H1 (cell line): ENCODE data around the gene KAT8. TPM values are rescaled to one million over a fixed set of nuclear protein-coding genes. Genes with fewer than 3 reads are reported as not detected.
A peak's percentile ranks its signal among the peaks of the same experiment; 100 is the strongest.

Experiments used
- CTCF ChIA-PET: fragments of 300-600 bp; sonication (Branson Sonifier 250); formaldehyde crosslinking; loops from one replicate; lab custom pipeline; 2021; ENCODE audit not compliant: partially characterized antibody; lab: Charles Lee
- POLR2A ChIA-PET: fragments of 300-600 bp; sonication (Branson Sonifier 250); formaldehyde crosslinking; loops from one replicate; lab custom pipeline; 2021; ENCODE audit warnings: inconsistent platforms; ENCODE audit not compliant: partially characterized antibody; lab: Charles Lee
- DNase-seq, 2 experiments: peaks; one replicate each; pipeline versions ENCODE4 v3.0.0 to v3.0.0-alpha.2; 2010 to 2022; ENCODE audit warnings: low spot score in 2 of 2, low read depth in 1 of 2, mixed read lengths in 1 of 2
- FAIRE-seq: peaks from 2 replicates; lab custom pipeline; 2011; peaks lifted over from hg19 to GRCh38; lab: Jason Lieb, UNC
- H2AFZ ChIP-seq: 2 replicates; pipeline ENCODE4 v1.8.1; 2012; ENCODE audit warnings: low read length, inconsistent platforms
- H2AK5ac ChIP-seq: 2 replicates; pipeline ENCODE4 v1.6.1; 2013; ENCODE audit warnings: low read depth, low read length
- H2BK120ac ChIP-seq: replicated peaks from 2 replicates; pipeline ENCODE3; 2013; ENCODE audit warnings: low read depth, low read length, inconsistent platforms
- H2BK12ac ChIP-seq: 2 replicates; pipeline ENCODE4 v1.6.1; 2013; ENCODE audit warnings: low read depth, low read length
- H2BK15ac ChIP-seq: 2 replicates; pipeline ENCODE4 v1.6.1; 2013; ENCODE audit warnings: low read length
- H2BK20ac ChIP-seq: 2 replicates; pipeline ENCODE4 v1.6.1; 2013; ENCODE audit warnings: low read length
- H2BK5ac ChIP-seq: 2 replicates; pipeline ENCODE4 v1.6.1; 2013; ENCODE audit warnings: low read depth, low read length
- H3K14ac ChIP-seq: 2 replicates; pipeline ENCODE4 v1.6.1; 2013; ENCODE audit warnings: inconsistent platforms; ENCODE audit not compliant: insufficient read length
- H3K18ac ChIP-seq: 2 replicates; pipeline ENCODE4 v1.6.1; 2013; ENCODE audit warnings: low read length; ENCODE audit errors: extremely low read depth
- H3K23ac ChIP-seq: 2 replicates; pipeline ENCODE4 v1.6.1; 2013; ENCODE audit warnings: inconsistent platforms; ENCODE audit not compliant: insufficient read length
- H3K23me2 ChIP-seq: 2 replicates; pipeline ENCODE4 v1.6.1; 2013; ENCODE audit warnings: low read depth, low read length
- H3K27ac ChIP-seq: 2 replicates; pipeline ENCODE4 v1.6.1; 2011; ENCODE audit warnings: low read depth, low read length, inconsistent platforms
- H3K27me3 ChIP-seq, 4 experiments: replicated peaks in 1 of 4; 1 replicate in 1 of 4; 2 replicates in 3 of 4; pipeline versions ENCODE4 v1.6.1 to v1.8.1; 2011 to 2013; ENCODE audit warnings: low read length in 3 of 4, mild to moderate bottlenecking in 3 of 4, inconsistent platforms in 2 of 4, mixed read lengths in 2 of 4, moderate library complexity in 1 of 4; ENCODE audit not compliant: control insufficient read depth in 3 of 4, insufficient read depth in 3 of 4; ENCODE audit errors: extremely low read depth in 1 of 4
- H3K36me3 ChIP-seq, 4 experiments: 2 replicates each; pipeline versions ENCODE4 v1.6.1 to v1.8.1; 2011 to 2013; ENCODE audit warnings: mild to moderate bottlenecking in 4 of 4, low read length in 3 of 4, moderate library complexity in 2 of 4, control low read depth in 1 of 4, inconsistent platforms in 1 of 4; ENCODE audit not compliant: insufficient read depth in 4 of 4, control insufficient read depth in 2 of 4
- H3K4ac ChIP-seq: replicated peaks from 2 replicates; pipeline ENCODE3; 2013; ENCODE audit warnings: low read length, low read depth, mixed read lengths, inconsistent platforms; ENCODE audit not compliant: insufficient read length
- H3K4me1 ChIP-seq, 4 experiments: replicated peaks in 1 of 4; 1 replicate in 1 of 4; 2 replicates in 3 of 4; pipeline versions ENCODE4 v1.6.1 to v1.8.1; 2011 to 2013; ENCODE audit warnings: low read length in 3 of 4, inconsistent platforms in 2 of 4, mixed read lengths in 1 of 4; ENCODE audit not compliant: insufficient read depth in 4 of 4, control insufficient read depth in 3 of 4
- H3K4me2 ChIP-seq, 2 experiments: 2 replicates each; pipeline versions ENCODE4 v1.6.1 to v1.8.1; 2011 to 2013; ENCODE audit warnings: low read depth in 2 of 2, low read length in 2 of 2, control low read depth in 1 of 2, inconsistent platforms in 1 of 2, mild to moderate bottlenecking in 1 of 2; ENCODE audit not compliant: insufficient read depth in 1 of 2
- H3K4me3 ChIP-seq, 4 experiments: fragments of 200-600, 300-600 bp in 1 of 4; sonication (generic), shearing (Covaris generic), sonication (Bioruptor Twin) in 1 of 4; 2 replicates each; pipeline versions ENCODE4 v1.5.1 to v1.8.1; 2011 to 2016; ENCODE audit warnings: low read length in 4 of 4, low read depth in 3 of 4, control low read depth in 2 of 4, inconsistent platforms in 2 of 4, mild to moderate bottlenecking in 2 of 4, mixed read lengths in 1 of 4, moderate library complexity in 1 of 4; ENCODE audit not compliant: insufficient read depth in 2 of 4; ENCODE audit errors: extremely low read depth in 1 of 4
- H3K56ac ChIP-seq: replicated peaks from 2 replicates; pipeline ENCODE3; 2013; ENCODE audit warnings: low read depth, mild to moderate bottlenecking, mixed read lengths, low read length, inconsistent platforms; ENCODE audit not compliant: insufficient read length
- H3K79me1 ChIP-seq: 2 replicates; pipeline ENCODE4 v1.6.1; 2013; ENCODE audit warnings: low read depth, low read length, control low read depth
- H3K79me2 ChIP-seq, 2 experiments: 2 replicates each; pipeline versions ENCODE4 v1.6.1 to v1.8.1; 2012 to 2013; ENCODE audit warnings: low read length in 2 of 2, mild to moderate bottlenecking in 2 of 2, inconsistent platforms in 1 of 2; ENCODE audit not compliant: insufficient read depth in 2 of 2, control insufficient read depth in 1 of 2
- H3K9ac ChIP-seq, 4 experiments: replicated peaks in 1 of 4; 1 replicate in 1 of 4; 2 replicates in 3 of 4; pipeline versions ENCODE4 v1.6.1 to v1.8.1; 2011 to 2013; ENCODE audit warnings: low read depth in 3 of 4, low read length in 3 of 4, control low read depth in 2 of 4, mild to moderate bottlenecking in 2 of 4, moderate library complexity in 2 of 4, inconsistent platforms in 1 of 4; ENCODE audit errors: extremely low read depth in 1 of 4
- H3K9me3 ChIP-seq, 2 experiments: 2 replicates each; pipeline versions ENCODE4 v1.6.1 to v1.8.1; 2012 to 2013; ENCODE audit warnings: mild to moderate bottlenecking in 2 of 2, moderate library complexity in 2 of 2, control low read depth in 1 of 2, inconsistent platforms in 1 of 2, low read depth in 1 of 2, low read length in 1 of 2, mixed read lengths in 1 of 2; ENCODE audit not compliant: insufficient read depth in 2 of 2
- H4K20me1 ChIP-seq, 2 experiments: replicated peaks in 1 of 2; 2 replicates each; pipeline versions ENCODE3 to v1.8.1; 2011 to 2013; ENCODE audit warnings: inconsistent platforms in 2 of 2, low read length in 2 of 2, mild to moderate bottlenecking in 1 of 2; ENCODE audit not compliant: insufficient read depth in 2 of 2, control insufficient read depth in 1 of 2
- H4K5ac ChIP-seq: 2 replicates; pipeline ENCODE4 v1.6.1; 2013; ENCODE audit warnings: low read length, low read depth, mixed read lengths, inconsistent platforms; ENCODE audit not compliant: insufficient read length
- H4K8ac ChIP-seq: 2 replicates; pipeline ENCODE4 v1.8.0; 2013; ENCODE audit warnings: mild to moderate bottlenecking, moderate library complexity, low read length, inconsistent platforms; ENCODE audit not compliant: insufficient read depth; ENCODE audit errors: extremely low read depth
- H4K91ac ChIP-seq: replicated peaks from 2 replicates; pipeline ENCODE3; 2013; ENCODE audit warnings: low read length, mixed read lengths, inconsistent platforms; ENCODE audit not compliant: insufficient read length
- CBX5 ChIP-seq: fragments of 300-800, 300-1000 bp; sonication (generic); IDR thresholded peaks from 2 replicates; pipeline ENCODE4 v1.7.1; 2016; ENCODE audit warnings: antibody characterized with exemption, low read length, low read depth
- CHD2 ChIP-seq: IDR thresholded peaks from 2 replicates; pipeline ENCODE4 v1.6.1; 2012; ENCODE audit warnings: low read length, improper control_type of control experiment
- E2F6 ChIP-seq: IDR thresholded peaks from 2 replicates; pipeline ENCODE4 v1.6.1; 2012; ENCODE audit warnings: inconsistent platforms
- EP300 ChIP-seq, 2 experiments: IDR thresholded peaks; 1 replicate in 1 of 2; 2 replicates in 1 of 2; pipeline ENCODE4 v1.6.1; 2011 to 2012; ENCODE audit warnings: low read depth in 2 of 2, low read length in 2 of 2, mild to moderate bottlenecking in 2 of 2, borderline replicate concordance in 1 of 2, inconsistent platforms in 1 of 2, moderate library complexity in 1 of 2
- TCF12 ChIP-seq: IDR thresholded peaks from 2 replicates; pipeline ENCODE4 v1.6.1; 2011; ENCODE audit warnings: low read depth, mild to moderate bottlenecking, low read length
- TEAD4 ChIP-seq: IDR thresholded peaks from 2 replicates; pipeline ENCODE4 v1.6.1; 2012; ENCODE audit warnings: low read depth, low read length, inconsistent platforms, mixed read lengths
- WGBS, 2 experiments: shearing (Covaris generic) in 1 of 2; methylation state at CpG; one replicate each; pipeline versions ENCODE4 v1.1.6 to v1.1.7; 2013 to 2015; ENCODE audit warnings: low lambda C conversion rate in 2 of 2, mixed read lengths in 2 of 2, inconsistent platforms in 1 of 2, low coverage in 1 of 2, missing lambda C conversion rate in 1 of 2; ENCODE audit not compliant: insufficient replicate concordance in 2 of 2, insufficient coverage in 1 of 2, insufficient read length in 1 of 2; ENCODE audit errors: extremely low coverage in 1 of 2, missing lambda C conversion rate in 1 of 2; 5-methylcytosine and 5-hydroxymethylcytosine counted together
- long read RNA-seq, 2 experiments: library from RNA in 1 of 2; library from capped mRNA in 1 of 2; stranded (forward); transcript quantifications; one replicate each; pipeline ENCODE4 v2.0.0, GENCODE V29; 2021; ENCODE audit warnings: inconsistent platforms in 1 of 2
- polyA minus RNA-seq, 3 experiments: library from RNA; depleted of rRNA, polyadenylated mRNA; stranded (reverse); fragments of >200 nt; gene quantifications; 1 replicate in 2 of 3; 2 replicates in 1 of 3; pipeline ENCODE4 v1.2.3, GENCODE V29; 2011
- polyA plus RNA-seq, 7 experiments: library from polyadenylated mRNA; depleted of rRNA in 3 of 7; stranded (reverse) in 5 of 7; unstranded in 2 of 7; fragments of >200 nt in 5 of 7; fragments of 200-250 nt in 2 of 7; gene quantifications; 1 replicate in 5 of 7; 2 replicates in 1 of 7; 4 replicates in 1 of 7; pipeline versions ENCODE4 v1.2.1 to v1.2.3, GENCODE V29; 2011 to 2013; ENCODE audit warnings: missing spikeins in 2 of 7, mixed read lengths in 2 of 7
- total RNA-seq: library from RNA; stranded (reverse); fragmentation: NEBNext Ultra II Directional; extraction: Animal tissue kit (Norgen Biotek cat#: 25700); gene quantifications from 2 replicates; pipeline ENCODE4 v1.2.1, GENCODE V29; 2021

KAT8 gene
- total RNA-seq = 61.6 and 68.7 TPM in 2 replicates
- 52.6 and 60.8 TPM in 2 replicates for polyA plus RNA-seq (2011; rRNA removed)
- polyA plus RNA-seq (2011; cell fraction: cytosol; rRNA removed) = 73.1 TPM
- polyA plus RNA-seq (2011; cell fraction: nucleus; rRNA removed) = 90.5 TPM
- 51.6 to 65.4 TPM (median 59.2 TPM) in 4 replicates for polyA plus RNA-seq (2012, experiment 1 of 2)
- polyA plus RNA-seq (2012, experiment 2 of 2) = 51.0 TPM
- 35.2 TPM for polyA plus RNA-seq (2013, experiment 1 of 2)
- polyA plus RNA-seq (2013, experiment 2 of 2) = 33.5 TPM
- 43.6 and 47.9 TPM in 2 replicates for polyA minus RNA-seq (2011; rRNA and poly(A)+ RNA removed)
- polyA minus RNA-seq (2011; cell fraction: cytosol; rRNA and poly(A)+ RNA removed) = 29.1 TPM
- 25.3 TPM for polyA minus RNA-seq (2011; cell fraction: nucleus; rRNA and poly(A)+ RNA removed)
- long read RNA-seq, experiment 1, transcript KAT8-201 (11 exons, 1,525 nt) = major isoform, 14 of 32 reads
- long read RNA-seq, experiment 1, partial matches to known transcripts = 13 of 32 reads
- long read RNA-seq, experiment 1, other reads (novel, unspliced or antisense) = 1 of 32 reads
- long read RNA-seq, experiment 2, partial matches to known transcripts = 2 of 2 reads
- long read RNA-seq, experiment 2, other reads (novel, unspliced or antisense) = 0 of 2 reads

GRCh38 chr16:31117384-31118222 lies at the start of gene KAT8:
Gene KAT8, plus strand, starts transcription at chr16:31117664. Its CDS starts 18 bp downstream, at chr16:31117682.
- Histone ChIP-seq H2BK120ac (no peak within 1 kb of the TSS), H3K79me2 (peaks cover 3 to 19% of the 10 kb centered on the region in 2 experiments; a peak in 3 of 4 replicates), H3K23me2 (peaks cover 6% of the 10 kb centered on the region), H2AK5ac (no peak within 1 kb of the TSS), H4K8ac (peak within 1 kb of the TSS; percentile 98; the same call in 1 of the 2 replicates), H4K91ac (no peak within 1 kb of the TSS), H4K20me1 (peaks cover 0 to 5% of the 10 kb centered on the region in 2 experiments), H2BK20ac (no peak within 1 kb of the TSS), H3K18ac (no peak within 1 kb of the TSS; the same call in 1 of the 2 replicates), H2AFZ (no peak within 1 kb of the TSS), H4K5ac (no peak within 1 kb of the TSS), H2BK15ac (no peak within 1 kb of the TSS), H2BK12ac (no peak within 1 kb of the TSS), H3K9ac (peak within 1 kb of the TSS; percentile 75 to 92 (median 87)), H3K9me3 (no peaks in the 10 kb centered on the region), H3K79me1 (peaks cover 8% of the 10 kb centered on the region), H3K4me2 (peak within 1 kb of the TSS; percentile 94 to 98), H3K4ac (no peak within 1 kb of the TSS), H3K27ac (peak within 1 kb of the TSS; percentile 90), H3K56ac (no peak within 1 kb of the TSS), H3K36me3 (peaks cover 16 to 26% (median 21%) of the 10 kb centered on the region in 4 experiments), H3K14ac (no peak within 1 kb of the TSS), H3K4me3 (peak within 1 kb of the TSS; percentile 70 to 96 (median 90)), H3K23ac (no peak within 1 kb of the TSS), H2BK5ac (peak within 1 kb of the TSS; percentile 79), H3K4me1 (peaks cover 0 to 4% (median 2%) of the 10 kb centered on the region in 4 experiments; a peak in 3 of 7 replicates), H3K27me3 (no peaks in the 10 kb centered on the region)
- WGBS, 2 experiments = 1% methylated on average over 30 of the region's 68 CpGs; no CpG with 5 or more reads in 1 of the 2 experiments
- DNase-seq (peak; percentile 90 to 94), FAIRE-seq (no peak)
- ChIA-PET POLR2A (interaction anchor here (0.6 to 29.9 kb wide), 37 partner anchors 9 to 342 kb away, joined by 3 to 713 read pairs (median 5); partner anchors contain the start of genes ARMC5, BCKDK, FUS and HSD3B7), CTCF (interaction anchor here (0.6 to 1.4 kb wide), 13 partner anchors 9 to 341 kb away, joined by 3 to 10 read pairs (median 3); partner anchors contain the start of genes BCKDK and HSD3B7)
- TF ChIP-seq CBX5 = no peak
- TF ChIP-seq CHD2 = peak; percentile 73
- no peak for TF ChIP-seq TCF12
- TF ChIP-seq E2F6 = no peak
- TF ChIP-seq TEAD4 = no peak
- TF ChIP-seq EP300 (IDR thresholded peaks at IDR 0.05; ENCODE audit: borderline replicate concordance in 1 of 2, low read depth in 2 of 2, low read length in 2 of 2) = no peak
